Keratinocyte (primary cell): ENCODE results near the gene CDK8. TPM values are rescaled to one million over a fixed set of nuclear protein-coding genes. Genes with fewer than 3 reads are reported as not detected.

Experiments
- DNase-seq: peaks from one replicate; pipeline ENCODE4 v3.0.0-alpha.2; 2011; ENCODE audit warnings: low read depth, missing footprints, low spot score
- FAIRE-seq: peaks from 2 replicates; lab custom pipeline; 2011; peaks lifted over from hg19 to GRCh38; lab: Jason Lieb, UNC
- H2AFZ ChIP-seq: 2 replicates; pipeline ENCODE4 v1.6.0; 2012; ENCODE audit warnings: low read length, control low read depth, inconsistent platforms; ENCODE audit not compliant: control insufficient read depth
- H3K27ac ChIP-seq: 2 replicates; pipeline ENCODE4 v1.5.1; 2011; ENCODE audit warnings: low read length; ENCODE audit not compliant: control insufficient read depth, insufficient read depth
- H3K27me3 ChIP-seq: 3 replicates; pipeline ENCODE4 v1.6.0; 2011; ENCODE audit warnings: low read length; ENCODE audit not compliant: control insufficient read depth, insufficient read depth; ENCODE audit errors: extremely low read depth
- H3K36me3 ChIP-seq, 2 experiments: 2 replicates in 1 of 2; 3 replicates in 1 of 2; pipeline ENCODE4 v1.5.1; 2011; ENCODE audit warnings: low read length in 2 of 2, mild to moderate bottlenecking in 1 of 2; ENCODE audit not compliant: control insufficient read depth in 2 of 2, insufficient read depth in 2 of 2; ENCODE audit errors: extremely low read depth in 1 of 2
- H3K4me1 ChIP-seq: 3 replicates; pipeline ENCODE4 v1.5.1; 2011; ENCODE audit warnings: low read length; ENCODE audit not compliant: control insufficient read depth, insufficient read depth; ENCODE audit errors: extremely low read depth
- H3K4me2 ChIP-seq: 3 replicates; pipeline ENCODE4 v1.6.0; 2011; ENCODE audit warnings: low read depth, low read length; ENCODE audit not compliant: control insufficient read depth, insufficient read depth; ENCODE audit errors: extremely low read depth
- H3K4me3 ChIP-seq, 3 experiments: fragments of 200-600 bp in 1 of 3; sonication (generic) in 1 of 3; 2 replicates in 2 of 3; 3 replicates in 1 of 3; pipeline ENCODE4 v1.5.1; 2011 to 2016; ENCODE audit warnings: low read length in 3 of 3, mild to moderate bottlenecking in 3 of 3, control low read depth in 2 of 3, inconsistent platforms in 1 of 3, low read depth in 1 of 3, mixed read lengths in 1 of 3, mixed run types in 1 of 3, moderate library complexity in 1 of 3; ENCODE audit not compliant: control insufficient read depth in 2 of 3, insufficient read depth in 2 of 3; ENCODE audit errors: extremely low read depth in 1 of 3
- H3K79me2 ChIP-seq: 2 replicates; pipeline ENCODE4 v1.6.0; 2012; ENCODE audit warnings: low read length; ENCODE audit not compliant: control insufficient read depth, insufficient read depth
- H3K9ac ChIP-seq: 3 replicates; pipeline ENCODE4 v1.6.0; 2011; ENCODE audit warnings: low read length; ENCODE audit not compliant: control insufficient read depth, insufficient read depth; ENCODE audit errors: extremely low read depth
- H3K9me1 ChIP-seq: 3 replicates; pipeline ENCODE4 v1.6.0; 2011; ENCODE audit warnings: low read length; ENCODE audit not compliant: control insufficient read depth, insufficient read depth; ENCODE audit errors: extremely low read depth
- H3K9me3 ChIP-seq: 2 replicates; pipeline ENCODE4 v1.5.1; 2012; ENCODE audit warnings: low read depth, low read length; ENCODE audit not compliant: control insufficient read depth
- H4K20me1 ChIP-seq: 3 replicates; pipeline ENCODE4 v1.6.0; 2011; ENCODE audit warnings: low read length; ENCODE audit not compliant: control insufficient read depth, insufficient read depth; ENCODE audit errors: extremely low read depth
- EZH2 ChIP-seq: IDR thresholded peaks from one replicate; pipeline ENCODE4 v1.6.1; 2012; ENCODE audit warnings: inconsistent platforms, mild to moderate bottlenecking, low read length, moderate library complexity
- dilution Hi-C: fragments of 300-500 bp; cut with MboI; formaldehyde crosslinking; loops from one replicate; pipeline ENCODE4 v1.7.0; 2020; ENCODE audit warnings: low sequenced_read_pairs; ENCODE audit not compliant: extremely low pct_ligation_motif_present
- polyA plus RNA-seq, 5 experiments: library from polyadenylated mRNA; depleted of rRNA in 3 of 5; stranded (reverse) in 3 of 5; stranded (forward) in 1 of 5; unstranded in 1 of 5; fragments of >200 nt; gene quantifications; 1 replicate in 1 of 5; 2 replicates in 3 of 5; 3 replicates in 1 of 5; pipeline versions ENCODE4 v1.2.1 to v1.2.3, GENCODE V29; 2011 to 2012; ENCODE audit warnings: missing spikeins in 2 of 5, low read depth in 1 of 5, low replicate concordance in 1 of 5
- TF ChIP-seq, protein P1 (sequence below), 3 experiments: IDR thresholded peaks in 1 of 3; conservative IDR thresholded peaks in 1 of 3; optimal IDR thresholded peaks in 1 of 3; 2 replicates in 2 of 3; 3 replicates in 1 of 3; pipeline versions ENCODE3 to v1.5.1; 2011; ENCODE audit warnings: low read length in 3 of 3, mild to moderate bottlenecking in 3 of 3, moderate library complexity in 2 of 3, control low read depth in 1 of 3, inconsistent platforms in 1 of 3; ENCODE audit not compliant: insufficient read depth in 2 of 3; ENCODE audit errors: extremely low read depth in 1 of 3

CDK8 gene
- polyA plus RNA-seq, 1 donor (not counting 4 experiments of a cell fraction or from before 2014, with no cell fraction given): 27.5 TPM

DNA sequence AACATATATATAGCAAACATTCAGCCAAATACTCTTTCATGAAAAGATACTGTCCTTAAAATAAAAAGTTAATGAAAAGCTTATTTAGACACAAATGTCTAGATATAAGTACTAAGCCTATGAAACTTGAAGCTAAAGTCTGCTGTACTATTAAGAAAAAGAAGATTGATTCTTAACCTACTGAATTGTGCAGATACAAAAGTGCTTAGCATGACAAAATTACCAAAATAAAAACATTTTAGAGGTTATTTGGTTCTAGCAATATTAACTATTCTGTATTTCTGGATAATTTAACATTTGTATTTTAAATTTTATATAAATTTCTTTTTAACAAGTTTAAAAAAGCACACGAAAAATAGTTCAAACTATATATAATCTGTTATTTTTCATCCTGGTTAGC is 40.6 kb upstream of the CDK8 start:
- FAIRE-seq (no peak), DNase-seq (no peak)
- peaks cover 2% of the 10 kb centered on the region for H3K79me2 ChIP-seq
- H3K9me1 ChIP-seq: no peaks in the 10 kb centered on the region
- dilution Hi-C loops: no loop called here
- no peaks in the 10 kb centered on the region for H3K4me1 ChIP-seq
- TF ChIP-seq EZH2: no peak
- TF ChIP-seq, protein P1, sequence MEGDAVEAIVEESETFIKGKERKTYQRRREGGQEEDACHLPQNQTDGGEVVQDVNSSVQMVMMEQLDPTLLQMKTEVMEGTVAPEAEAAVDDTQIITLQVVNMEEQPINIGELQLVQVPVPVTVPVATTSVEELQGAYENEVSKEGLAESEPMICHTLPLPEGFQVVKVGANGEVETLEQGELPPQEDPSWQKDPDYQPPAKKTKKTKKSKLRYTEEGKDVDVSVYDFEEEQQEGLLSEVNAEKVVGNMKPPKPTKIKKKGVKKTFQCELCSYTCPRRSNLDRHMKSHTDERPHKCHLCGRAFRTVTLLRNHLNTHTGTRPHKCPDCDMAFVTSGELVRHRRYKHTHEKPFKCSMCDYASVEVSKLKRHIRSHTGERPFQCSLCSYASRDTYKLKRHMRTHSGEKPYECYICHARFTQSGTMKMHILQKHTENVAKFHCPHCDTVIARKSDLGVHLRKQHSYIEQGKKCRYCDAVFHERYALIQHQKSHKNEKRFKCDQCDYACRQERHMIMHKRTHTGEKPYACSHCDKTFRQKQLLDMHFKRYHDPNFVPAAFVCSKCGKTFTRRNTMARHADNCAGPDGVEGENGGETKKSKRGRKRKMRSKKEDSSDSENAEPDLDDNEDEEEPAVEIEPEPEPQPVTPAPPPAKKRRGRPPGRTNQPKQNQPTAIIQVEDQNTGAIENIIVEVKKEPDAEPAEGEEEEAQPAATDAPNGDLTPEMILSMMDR (optimal IDR thresholded peaks at IDR 0.05 in 1 of 3, IDR thresholded peaks at IDR 0.05 in 1 of 3, conservative IDR thresholded peaks at IDR 0.05 in 1 of 3; ENCODE audit: extremely low read depth in 1 of 3, insufficient read depth in 2 of 3, low read length in 3 of 3): no peak
- peaks cover 27 to 37% of the 10 kb centered on the region in 2 experiments for H3K36me3 ChIP-seq
- no peak overlapping the region for H3K4me3 ChIP-seq
- no peaks in the 10 kb centered on the region for H4K20me1 ChIP-seq
- H3K9ac ChIP-seq: no peak overlapping the region
- no peak overlapping the region for H3K27ac ChIP-seq
- no peak overlapping the region for H3K4me2 ChIP-seq
- H3K27me3 ChIP-seq: no peaks in the 10 kb centered on the region
- H3K9me3 ChIP-seq: no peaks in the 10 kb centered on the region
- no peak overlapping the region for H2AFZ ChIP-seq

DNA sequence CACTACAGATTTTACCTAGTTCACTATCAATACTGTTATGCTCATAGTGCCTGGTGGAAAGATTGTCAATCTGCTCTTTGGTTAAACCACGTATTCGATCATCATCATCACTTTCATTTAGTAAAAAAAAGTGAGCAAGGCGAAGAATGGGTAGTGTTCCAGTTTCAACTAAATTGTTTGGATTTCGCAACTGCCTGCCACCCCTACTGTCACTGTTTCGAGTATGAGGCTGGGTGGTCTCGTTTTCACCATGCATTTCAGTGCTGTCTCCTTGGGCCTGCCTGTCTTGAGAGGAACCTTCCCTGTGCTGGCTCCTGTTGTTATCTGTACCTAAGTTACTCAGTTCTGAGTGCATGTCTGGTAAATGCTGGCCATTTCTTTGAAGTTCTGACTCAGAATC is 39.9 kb upstream of the CDK8 start:
- H3K9me3 ChIP-seq: no peaks in the 10 kb centered on the region
- no peak for DNase-seq
- TF ChIP-seq, protein P1 (optimal IDR thresholded peaks at IDR 0.05 in 1 of 3, IDR thresholded peaks at IDR 0.05 in 1 of 3, conservative IDR thresholded peaks at IDR 0.05 in 1 of 3; ENCODE audit: extremely low read depth in 1 of 3, insufficient read depth in 2 of 3, low read length in 3 of 3): no peak
- no peak for TF ChIP-seq EZH2
- peaks cover 2% of the 10 kb centered on the region for H3K79me2 ChIP-seq
- H3K27me3 ChIP-seq: no peaks in the 10 kb centered on the region
- FAIRE-seq: no peak
- no peak overlapping the region for H2AFZ ChIP-seq
- no peaks in the 10 kb centered on the region for H4K20me1 ChIP-seq
- no peak overlapping the region for H3K9ac ChIP-seq
- H3K4me3 ChIP-seq: no peak overlapping the region
- no peaks in the 10 kb centered on the region for H3K9me1 ChIP-seq
- H3K4me1 ChIP-seq: no peaks in the 10 kb centered on the region
- dilution Hi-C loops: no loop called here
- H3K36me3 ChIP-seq: peaks cover 27 to 35% of the 10 kb centered on the region in 2 experiments
- no peak overlapping the region for H3K4me2 ChIP-seq
- no peak overlapping the region for H3K27ac ChIP-seq
